IgD-negative memory B cell (primary cell): ENCODE measurements around the gene TAAR1. TPM values are rescaled to one million over a fixed set of nuclear protein-coding genes. Genes with fewer than 3 reads are reported as not detected.
"Not testable (repeated sequence)": the region's sequence is repeated elsewhere in the genome, so short reads cannot be mapped to it uniquely, and the experiment has no call there.

Source experiments
- H3K27ac Mint-ChIP-seq, 3 donors: one replicate each; pipeline ENCODE4 v1.8.0; 2020 to 2022; ENCODE audit warnings: mild to moderate bottlenecking in 3 of 3, mixed read lengths in 3 of 3, moderate library complexity in 1 of 3
- H3K27me3 Mint-ChIP-seq: one replicate; pipeline ENCODE4 v1.8.0; 2021; ENCODE audit warnings: mixed read lengths
- H3K36me3 Mint-ChIP-seq: one replicate; pipeline ENCODE4 v1.8.0; 2020; ENCODE audit warnings: mild to moderate bottlenecking, mixed read lengths
- H3K4me1 Mint-ChIP-seq, 3 donors: one replicate each; pipeline ENCODE4 v1.8.0; 2020 to 2022; ENCODE audit warnings: mixed read lengths in 3 of 3, mild to moderate bottlenecking in 1 of 3
- H3K4me3 Mint-ChIP-seq, 4 donors: one replicate each; pipeline ENCODE4 v1.8.0; 2020 to 2022; ENCODE audit warnings: mild to moderate bottlenecking in 4 of 4, mixed read lengths in 4 of 4, moderate library complexity in 3 of 4
- H3K9me3 Mint-ChIP-seq, 3 donors: one replicate each; pipeline ENCODE4 v1.8.0; 2020 to 2021; ENCODE audit warnings: mixed read lengths in 3 of 3, mild to moderate bottlenecking in 1 of 3
- polyA plus RNA-seq: library from polyadenylated mRNA; unstranded; fragments of 300-500 nt; fragmentation: Illumina TruSeq; gene quantifications from one replicate; pipeline ENCODE4 v1.2.3, GENCODE V29; 2021

The TAAR1 gene
- polyA plus RNA-seq, 1 donor from 2014 or later, result not detected

DNA sequence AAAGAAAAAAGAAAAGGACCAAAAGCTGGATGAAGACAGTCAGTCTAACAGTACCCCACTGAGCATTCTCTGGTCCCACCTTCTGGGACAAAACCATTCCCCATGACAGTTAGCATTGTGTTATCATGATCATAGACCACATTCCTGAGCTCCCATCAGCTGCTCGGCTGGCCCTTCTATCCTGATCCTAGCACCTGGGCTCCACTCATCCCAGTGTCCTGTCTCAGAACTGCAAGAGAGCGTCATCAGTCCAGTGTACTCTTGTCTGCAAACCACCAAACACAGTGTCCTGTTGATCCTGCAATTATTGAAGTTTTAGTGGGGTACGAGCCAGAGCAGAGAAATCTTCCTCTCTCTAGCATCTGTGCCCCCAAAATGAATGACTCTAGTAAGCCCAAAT lies 16.0 kb upstream of the TAAR1 start:
- Mint-ChIP-seq H3K27me3 (peaks cover 6% of the 10 kb centered on the region), H3K9me3 (no peaks in the 10 kb centered on the region), H3K4me3 (no peak overlapping the region), H3K27ac (no peak overlapping the region), H3K4me1 (peaks cover 0 to 7% (median 0%) of the 10 kb centered on the region in 3 donors), H3K36me3 (no peaks in the 10 kb centered on the region)

DNA sequence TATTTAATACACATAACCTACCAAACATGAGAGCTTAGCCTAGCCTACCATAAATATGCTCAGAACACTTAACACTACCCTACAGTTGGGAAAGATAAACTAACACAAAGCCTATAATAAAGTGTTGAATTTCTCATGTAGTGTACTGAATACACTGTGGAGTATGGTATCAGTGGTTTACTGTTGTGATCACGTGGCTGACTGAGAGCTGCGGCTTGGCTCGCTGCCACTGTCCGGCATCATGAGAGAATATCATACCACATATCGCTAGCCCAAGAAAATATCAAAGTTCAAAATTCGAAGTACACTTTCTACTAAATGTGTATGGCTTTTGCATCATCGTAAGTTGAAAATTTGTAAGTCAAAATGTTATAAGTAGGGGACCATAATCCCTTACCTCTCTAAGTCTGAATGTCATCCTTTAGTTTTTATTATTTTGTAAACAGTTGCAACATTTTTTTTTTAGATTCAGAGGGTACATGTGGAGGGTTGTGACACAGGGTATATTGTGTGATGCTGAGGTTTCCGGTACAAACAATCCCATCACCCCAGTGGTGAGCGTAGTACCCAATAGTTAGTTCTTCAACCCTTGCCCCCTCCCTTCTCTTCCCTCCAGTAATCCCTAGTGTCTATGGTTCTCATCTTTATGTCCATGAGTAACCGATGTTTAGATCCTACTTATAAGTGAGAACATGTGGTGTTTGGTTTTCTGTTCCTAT lies 14.6 kb upstream of the TAAR1 start:
- H3K4me1 Mint-ChIP-seq, result peaks cover 3 to 6% (median 6%) of the 10 kb centered on the region in 3 donors
- no peak overlapping the region for H3K27ac Mint-ChIP-seq
- no peaks in the 10 kb centered on the region for H3K36me3 Mint-ChIP-seq
- peaks cover 6% of the 10 kb centered on the region for H3K27me3 Mint-ChIP-seq
- no peak overlapping the region for H3K4me3 Mint-ChIP-seq
- no peaks in the 10 kb centered on the region for H3K9me3 Mint-ChIP-seq

DNA sequence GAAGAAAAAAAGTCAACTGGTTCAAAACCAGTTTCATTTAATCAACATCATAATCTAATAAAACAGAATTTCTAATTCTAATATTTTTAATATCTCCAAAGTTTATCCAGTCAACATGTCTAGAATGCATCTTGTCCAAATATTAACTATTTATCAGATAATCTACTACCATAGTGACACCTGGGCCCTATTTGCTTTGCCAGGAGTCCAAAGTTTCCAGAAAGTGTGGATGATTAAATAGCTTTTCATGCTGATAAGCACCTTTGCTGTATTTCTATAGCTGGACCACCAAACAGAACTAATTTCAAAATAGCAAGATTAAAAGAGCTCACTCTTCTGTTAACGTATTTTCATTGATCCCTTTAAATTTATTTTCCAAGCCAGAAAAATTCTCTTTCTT lies 12.3 kb upstream of the TAAR1 start:
- no peak overlapping the region for H3K27ac Mint-ChIP-seq
- H3K27me3 Mint-ChIP-seq, result peaks cover 2% of the 10 kb centered on the region
- peaks cover 3 to 6% (median 4%) of the 10 kb centered on the region in 3 donors for H3K4me1 Mint-ChIP-seq
- H3K9me3 Mint-ChIP-seq, result no peaks in the 10 kb centered on the region
- H3K4me3 Mint-ChIP-seq, result no peak overlapping the region
- H3K36me3 Mint-ChIP-seq, result no peaks in the 10 kb centered on the region

DNA sequence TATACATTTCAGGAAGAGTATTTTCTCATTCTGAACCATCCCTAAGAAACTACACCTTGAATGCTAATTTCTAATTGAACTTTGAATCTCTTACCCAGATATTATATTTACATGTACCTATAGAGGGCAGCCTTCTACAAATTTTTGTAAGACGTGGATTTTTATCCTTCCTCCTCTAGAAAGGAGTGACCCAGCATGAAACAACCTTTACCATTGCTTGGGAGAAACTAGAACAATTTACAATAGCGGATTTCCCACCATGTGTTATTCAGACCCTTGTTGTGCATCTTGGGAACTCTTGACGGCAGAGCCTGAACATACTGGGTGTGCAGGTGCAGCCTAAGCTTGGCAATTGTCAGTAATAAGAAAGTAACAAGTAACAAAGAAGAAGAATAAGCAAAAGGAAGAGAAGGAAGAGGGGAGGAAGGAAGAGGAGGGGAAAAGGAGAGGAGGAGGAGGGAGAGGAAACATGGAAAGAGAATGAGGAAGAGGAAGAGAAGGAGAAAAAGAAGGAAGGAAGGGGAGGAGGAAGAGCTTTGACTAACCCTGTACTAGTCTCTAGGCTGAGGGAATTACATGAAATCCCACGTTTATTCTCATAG lies 10.8 kb upstream of the TAAR1 start:
- peaks cover 2% of the 10 kb centered on the region for H3K27me3 Mint-ChIP-seq
- H3K36me3 Mint-ChIP-seq, result no peaks in the 10 kb centered on the region
- H3K4me1 Mint-ChIP-seq, result peaks cover 4 to 6% (median 5%) of the 10 kb centered on the region in 3 donors
- H3K4me3 Mint-ChIP-seq, result peak overlapping the region in 2 of 4 donors; percentile 68 to 69
- no peaks in the 10 kb centered on the region for H3K9me3 Mint-ChIP-seq
- H3K27ac Mint-ChIP-seq, result no peak overlapping the region

DNA sequence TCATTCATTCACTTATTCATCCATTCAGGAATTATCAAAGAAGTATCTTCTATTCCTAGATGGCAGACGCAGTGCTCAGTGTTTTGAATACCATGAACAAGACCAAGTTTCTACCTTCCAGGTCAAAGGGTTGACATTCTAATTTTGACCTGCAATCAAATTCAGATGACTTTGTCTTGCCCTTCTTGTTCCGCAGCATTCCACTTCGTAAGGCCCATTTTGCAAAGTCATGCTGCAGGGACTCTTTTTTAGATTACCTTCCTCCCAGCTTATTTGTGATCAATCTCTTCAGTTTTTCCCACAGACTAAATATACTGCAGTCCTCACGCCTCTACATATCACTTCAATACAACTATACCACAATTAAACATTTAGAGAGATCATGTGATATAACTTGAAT lies 7.1 kb upstream of the TAAR1 start:
- no peaks in the 10 kb centered on the region for H3K36me3 Mint-ChIP-seq
- H3K4me1 Mint-ChIP-seq, result peaks cover 4 to 6% (median 5%) of the 10 kb centered on the region in 3 donors
- no peak overlapping the region for H3K4me3 Mint-ChIP-seq
- H3K9me3 Mint-ChIP-seq, result no peaks in the 10 kb centered on the region
- no peak overlapping the region for H3K27ac Mint-ChIP-seq
- peaks cover 2% of the 10 kb centered on the region for H3K27me3 Mint-ChIP-seq

DNA sequence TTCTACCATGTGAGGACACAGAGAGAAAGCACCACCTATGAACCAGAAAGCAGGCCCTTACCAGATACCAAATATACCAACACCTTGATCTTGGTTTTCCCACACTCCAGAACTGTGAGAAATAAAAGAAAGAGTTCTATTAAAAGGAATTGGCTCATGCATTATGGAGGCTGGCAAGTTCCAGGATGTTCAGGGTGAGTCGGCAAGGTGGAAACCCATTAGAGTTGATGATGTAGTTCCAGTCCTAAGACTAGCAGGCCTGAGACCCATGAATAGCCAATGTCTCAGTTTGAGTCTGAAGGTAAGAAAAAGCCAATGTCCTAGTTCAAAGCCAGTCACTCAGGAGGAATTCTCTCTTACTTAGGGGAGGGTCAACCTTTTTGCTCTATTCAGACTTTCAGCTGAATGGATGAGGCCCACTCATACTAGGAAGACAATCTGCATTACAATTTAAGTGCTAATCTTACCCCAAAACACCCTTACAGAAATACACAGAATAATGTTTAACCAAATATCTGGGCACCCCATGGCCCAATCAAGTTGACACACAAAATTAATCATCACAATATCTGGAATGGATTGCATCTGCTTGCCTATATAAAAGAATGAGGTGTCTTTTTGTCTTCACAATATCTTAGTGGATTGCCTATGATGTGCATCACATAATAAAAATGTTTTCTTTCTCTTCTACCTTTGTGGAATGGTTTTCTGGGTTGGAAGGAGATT lies 5.5 kb upstream of the TAAR1 start:
- H3K36me3 Mint-ChIP-seq, result no peaks in the 10 kb centered on the region
- H3K4me3 Mint-ChIP-seq, result peak overlapping the region in 1 of 4 donors; percentile 14
- no peaks in the 10 kb centered on the region for H3K27me3 Mint-ChIP-seq
- no peaks in the 10 kb centered on the region for H3K9me3 Mint-ChIP-seq
- H3K4me1 Mint-ChIP-seq, result peaks cover 0 to 2% (median 2%) of the 10 kb centered on the region in 3 donors
- H3K27ac Mint-ChIP-seq, result no peak overlapping the region

DNA sequence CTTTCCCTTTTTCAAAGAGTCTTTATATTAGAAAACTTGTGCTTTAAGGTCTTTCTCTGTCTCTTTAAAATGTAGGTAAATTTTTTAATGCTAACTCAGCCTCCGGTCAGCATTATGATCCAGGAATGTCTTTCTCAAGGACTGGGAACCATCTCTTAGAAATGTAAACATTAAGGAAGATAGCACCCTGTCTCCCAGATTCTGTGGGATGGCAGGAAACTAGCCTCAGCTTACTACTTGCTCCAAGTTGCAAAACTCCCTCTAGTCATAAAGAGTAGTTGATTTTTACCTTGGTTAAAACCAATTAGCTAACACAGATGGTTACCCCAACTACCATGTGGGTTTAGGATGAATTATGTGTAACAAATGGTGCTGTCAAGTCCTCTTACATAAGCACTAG lies 4.7 kb upstream of the TAAR1 start:
- Mint-ChIP-seq H3K4me3 (no peak overlapping the region), H3K4me1 (peaks cover 0 to 2% (median 0%) of the 10 kb centered on the region in 3 donors), H3K9me3 (no peaks in the 10 kb centered on the region), H3K36me3 (no peaks in the 10 kb centered on the region), H3K27me3 (no peaks in the 10 kb centered on the region), H3K27ac (no peak overlapping the region)

DNA sequence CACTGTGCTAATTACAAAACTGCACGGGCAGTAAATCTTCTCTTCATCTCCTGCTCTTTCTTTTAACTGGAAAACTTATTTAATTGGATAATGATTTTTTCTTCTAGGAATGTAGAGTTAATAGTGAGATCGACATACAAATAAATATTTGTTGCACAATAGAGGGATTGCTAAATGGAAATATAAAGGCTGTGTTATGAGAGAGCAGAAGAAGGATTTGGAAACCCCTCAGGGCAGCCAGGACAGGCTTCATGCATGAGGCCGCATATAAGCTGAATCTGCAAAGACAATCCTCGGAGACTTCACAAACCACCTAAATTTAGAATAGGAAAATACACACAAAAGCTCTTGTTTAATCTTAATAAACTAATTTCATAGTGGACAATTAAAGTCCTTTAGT lies 2.9 kb upstream of the TAAR1 start:
- no peak overlapping the region for H3K27ac Mint-ChIP-seq
- H3K9me3 Mint-ChIP-seq, result no peaks in the 10 kb centered on the region
- no peak overlapping the region for H3K4me3 Mint-ChIP-seq
- no peaks in the 10 kb centered on the region for H3K36me3 Mint-ChIP-seq
- H3K27me3 Mint-ChIP-seq, result no peaks in the 10 kb centered on the region
- H3K4me1 Mint-ChIP-seq, result peaks cover 0 to 8% (median 2%) of the 10 kb centered on the region in 3 donors

DNA sequence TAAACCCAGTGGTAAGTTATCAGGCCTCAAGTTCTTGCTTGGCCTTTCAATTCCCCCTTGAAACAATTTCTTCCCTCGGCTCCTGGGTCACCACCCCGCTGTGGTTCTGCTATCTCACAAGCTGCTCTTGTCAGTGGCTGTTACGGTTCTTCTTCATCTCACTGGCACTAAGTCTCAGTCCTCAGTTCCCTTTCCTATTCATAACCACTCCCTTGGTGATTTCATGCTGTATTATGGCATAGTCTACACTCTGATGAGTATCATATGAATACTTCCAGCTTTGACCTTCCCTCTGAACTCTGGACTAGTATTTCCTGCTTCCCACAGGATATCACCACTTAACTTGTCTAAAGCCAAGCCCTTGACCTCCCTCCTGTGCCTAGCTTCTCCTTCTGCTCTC lies 7.9 kb downstream of the TAAR1 start:
- peaks cover 0 to 6% (median 0%) of the 10 kb centered on the region in 3 donors for H3K4me1 Mint-ChIP-seq
- H3K27ac Mint-ChIP-seq, result no peak overlapping the region

DNA sequence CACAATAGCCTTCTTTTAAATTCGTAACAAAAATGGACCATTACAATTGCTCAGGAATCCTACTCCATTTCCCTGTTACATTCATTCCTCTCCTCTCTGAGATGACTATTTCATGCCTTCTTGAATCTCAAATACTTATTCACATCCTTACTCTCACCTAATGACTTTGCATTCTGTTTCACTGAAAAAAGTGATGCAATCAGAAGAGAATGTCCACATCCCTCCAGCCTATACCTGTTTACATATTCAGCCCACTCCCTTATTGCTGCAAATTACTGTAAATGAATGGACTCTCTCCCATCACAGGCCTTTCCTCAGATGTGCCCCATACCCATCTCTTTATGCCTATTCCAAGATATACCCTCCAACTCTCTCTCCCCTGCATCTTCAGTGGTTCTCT lies 8.6 kb downstream of the TAAR1 start:
- no peaks in the 10 kb centered on the region for H3K27me3 Mint-ChIP-seq
- H3K4me3 Mint-ChIP-seq, result no peak overlapping the region
- H3K27ac Mint-ChIP-seq, result no peak overlapping the region
- no peaks in the 10 kb centered on the region for H3K36me3 Mint-ChIP-seq
- H3K9me3 Mint-ChIP-seq, result no peaks in the 10 kb centered on the region
- peaks cover 0 to 6% (median 0%) of the 10 kb centered on the region in 3 donors for H3K4me1 Mint-ChIP-seq

More for the DNA sequence above, 7.9 kb downstream of the TAAR1 start:
- Mint-ChIP-seq H3K9me3 (no peaks in the 10 kb centered on the region), H3K27me3 (no peaks in the 10 kb centered on the region), H3K4me3 (no peak overlapping the region), H3K36me3 (no peaks in the 10 kb centered on the region)

DNA sequence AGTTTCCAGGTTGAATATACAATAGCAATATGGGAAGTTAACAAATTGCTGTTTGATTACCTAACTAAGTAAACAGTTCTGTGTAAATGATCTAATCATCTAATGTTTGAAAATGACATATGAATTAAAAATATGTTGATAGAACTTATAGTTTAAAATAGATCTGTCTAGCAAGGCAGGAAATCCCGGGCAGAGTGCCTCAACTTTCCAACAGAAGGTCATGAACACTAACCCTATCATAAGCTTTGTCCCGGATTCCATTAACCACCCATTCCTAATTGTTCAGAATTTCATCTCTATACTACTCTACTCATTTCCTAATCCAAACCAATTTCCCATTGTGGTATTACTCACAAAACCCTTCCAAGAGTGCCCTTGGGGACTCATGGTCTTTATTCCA lies 10.2 kb downstream of the TAAR1 start:
- H3K27ac Mint-ChIP-seq, result no peak overlapping the region
- H3K4me3 Mint-ChIP-seq, result no peak overlapping the region
- peaks cover 1% of the 10 kb centered on the region for H3K27me3 Mint-ChIP-seq
- H3K4me1 Mint-ChIP-seq, result peaks cover 0 to 7% (median under 1%) of the 10 kb centered on the region in 3 donors
- H3K36me3 Mint-ChIP-seq, result no peaks in the 10 kb centered on the region
- H3K9me3 Mint-ChIP-seq, result no peaks in the 10 kb centered on the region

DNA sequence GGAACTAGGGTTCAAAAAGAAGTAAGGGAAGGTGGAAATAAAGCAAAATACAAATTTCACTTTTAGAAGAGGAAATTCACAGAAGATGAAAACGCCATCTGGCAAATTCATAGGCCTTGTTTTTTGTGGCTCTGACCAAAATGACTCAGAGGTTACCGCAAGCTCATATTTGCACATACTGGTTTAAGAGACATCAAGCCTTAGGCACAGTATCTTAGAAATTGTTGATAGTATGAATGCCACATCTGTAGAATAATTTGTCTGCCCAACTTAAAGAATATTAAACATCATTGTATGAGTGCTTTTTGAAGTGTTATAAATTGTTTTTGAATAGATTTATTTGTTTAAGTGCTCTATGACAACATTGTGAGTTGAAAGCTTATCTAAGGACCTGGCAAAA lies 10.6 kb downstream of the TAAR1 start:
- no peaks in the 10 kb centered on the region for H3K9me3 Mint-ChIP-seq
- H3K27me3 Mint-ChIP-seq, result peaks cover 1% of the 10 kb centered on the region
- peaks cover 4 to 11% (median 5%) of the 10 kb centered on the region in 3 donors for H3K4me1 Mint-ChIP-seq
- no peaks in the 10 kb centered on the region for H3K36me3 Mint-ChIP-seq
- H3K4me3 Mint-ChIP-seq, result no peak overlapping the region
- no peak overlapping the region for H3K27ac Mint-ChIP-seq

DNA sequence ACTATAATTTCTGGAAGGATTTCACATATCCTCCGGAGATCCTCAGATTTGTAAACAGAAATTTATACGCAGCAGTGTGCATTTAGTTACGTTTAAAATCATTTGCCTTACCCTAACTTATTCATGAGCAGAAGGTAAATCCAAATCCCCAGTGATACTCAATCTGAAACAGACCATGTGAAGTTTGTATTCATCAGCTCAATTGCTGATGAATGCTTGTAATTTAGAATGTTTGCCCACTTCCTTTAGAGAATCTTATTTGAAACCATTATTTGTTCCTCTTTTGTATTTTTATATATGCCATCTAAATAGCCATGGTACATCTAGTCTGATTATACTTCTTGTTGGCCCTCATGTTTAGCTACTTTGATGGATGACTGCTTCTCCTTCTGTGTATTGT lies 15.4 kb downstream of the TAAR1 start:
- Mint-ChIP-seq H3K27me3 (peaks cover 1% of the 10 kb centered on the region), H3K4me1 (peaks cover 10 to 17% (median 16%) of the 10 kb centered on the region in 3 donors)

DNA sequence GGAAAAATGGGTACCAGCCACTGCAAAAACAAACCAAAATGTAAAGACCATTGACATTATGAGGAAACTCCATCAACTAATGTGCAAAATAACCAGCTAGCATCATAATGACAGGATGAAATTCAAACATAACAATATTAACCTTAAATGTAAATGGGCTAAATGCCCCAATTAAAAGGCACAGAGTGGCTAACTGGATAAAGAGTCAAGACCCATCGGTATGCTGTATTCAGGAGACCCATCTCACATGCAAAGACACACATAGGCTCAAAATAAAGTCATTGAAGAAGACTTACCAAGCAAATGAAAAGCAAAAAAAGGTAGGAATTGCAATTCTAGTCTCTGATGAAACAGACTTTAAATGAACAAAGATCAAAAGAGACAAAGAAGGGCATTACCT lies 21.8 kb downstream of the TAAR1 start:
- not testable (repeated sequence) for H3K4me3 Mint-ChIP-seq, H3K36me3 Mint-ChIP-seq, H3K27me3 Mint-ChIP-seq, H3K27ac Mint-ChIP-seq
- peaks cover 2 to 10% (median 5%) of the 10 kb centered on the region in 3 donors for H3K9me3 Mint-ChIP-seq
- H3K4me1 Mint-ChIP-seq, result peaks cover 3 to 13% (median 6%) of the 10 kb centered on the region in 3 donors

More for the DNA sequence above, 15.4 kb downstream of the TAAR1 start:
- no peaks in the 10 kb centered on the region for H3K36me3 Mint-ChIP-seq
- H3K9me3 Mint-ChIP-seq, result no peaks in the 10 kb centered on the region
- H3K4me3 Mint-ChIP-seq, result no peak overlapping the region
- H3K27ac Mint-ChIP-seq, result no peak overlapping the region

DNA sequence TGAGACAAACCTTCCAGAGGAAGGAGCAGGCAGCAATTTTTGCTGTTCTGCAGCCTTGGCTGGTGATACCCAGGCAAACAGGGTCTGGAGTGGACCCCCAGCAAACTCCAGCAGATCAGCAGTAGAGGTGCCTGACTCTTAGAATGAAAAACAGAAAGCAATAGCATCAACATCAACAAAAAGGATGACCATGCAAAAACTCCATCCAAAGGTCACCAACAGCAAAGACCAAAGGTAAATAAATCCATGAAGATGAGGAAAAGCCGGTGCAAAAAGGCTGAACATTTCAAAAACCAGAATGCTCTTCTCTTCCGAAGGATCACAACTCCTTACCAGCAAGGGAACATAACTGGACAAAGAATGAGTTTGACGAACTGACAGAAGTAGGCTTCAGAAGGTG lies 23.1 kb downstream of the TAAR1 start:
- Mint-ChIP-seq H3K4me1 (peaks cover 3 to 13% (median 6%) of the 10 kb centered on the region in 3 donors), H3K9me3 (peaks cover 2 to 10% (median 5%) of the 10 kb centered on the region in 3 donors), H3K27ac (peak overlapping the region in 1 of 3 donors; percentile 6)
- H3K27me3 Mint-ChIP-seq, H3K36me3 Mint-ChIP-seq, H3K4me3 Mint-ChIP-seq: not testable (repeated sequence)
